HG03095 (cell line): ENCODE data around the gene C11orf97.
"Not testable (repeated sequence)": the region's sequence is repeated elsewhere in the genome, so short reads cannot be mapped to it uniquely, and the experiment has no call there.

Experiments used
- ATAC-seq: cut with Tn5 transposase; IDR thresholded peaks from one replicate; pipeline ENCODE4 v1.9.1; 2021; ENCODE audit warnings: moderate library complexity; ENCODE audit not compliant: unreplicated experiment

C11orf97 gene

GRCh38 chr11:94555752-94556329 lies 43.6 kb downstream of the C11orf97 start:
- not testable (repeated sequence) for ATAC-seq

- ATAC-seq: no peak
These were observed 45.2 kb downstream of the C11orf97 start for GRCh38 chr11:94557421-94557820.

- ATAC-seq: no peak
These were observed 45.7 kb downstream of the C11orf97 start for GRCh38 chr11:94557992-94558391.

GRCh38 chr11:94558468-94558867 lies 46.2 kb downstream of the C11orf97 start:
- ATAC-seq: no peak

GRCh38 chr11:94558932-94559331 lies 46.7 kb downstream of the C11orf97 start:
- no peak for ATAC-seq

GRCh38 chr11:94559361-94559760 lies 47.1 kb downstream of the C11orf97 start:
- no peak for ATAC-seq

GRCh38 chr11:94560834-94561233 lies 48.6 kb downstream of the C11orf97 start:
- ATAC-seq: no peak

GRCh38 chr11:94563176-94563847 lies 51.1 kb downstream of the C11orf97 start:
- ATAC-seq: no peak

- ATAC-seq: no peak
These were observed 51.7 kb downstream of the C11orf97 start for GRCh38 chr11:94563848-94564467.

- ATAC-seq: no peak
These were observed 55.0 kb downstream of the C11orf97 start, which contains the start of gene PIWIL4 for GRCh38 chr11:94567181-94567670. PIWIL4 (plus strand) TSS chr11:94567368; CDS start chr11:94567519, 151 bp downstream.

GRCh38 chr11:94568200-94568599 lies 55.9 kb downstream of the C11orf97 start:
- ATAC-seq: no peak

- ATAC-seq: no peak
These were observed 56.5 kb downstream of the C11orf97 start for GRCh38 chr11:94568717-94569116.

- not testable (repeated sequence) for ATAC-seq
These were observed 60.7 kb downstream of the C11orf97 start for GRCh38 chr11:94572975-94573374.

- no peak for ATAC-seq
These were observed 62.1 kb downstream of the C11orf97 start for GRCh38 chr11:94574193-94574961.

GRCh38 chr11:94576306-94576705 lies 64.0 kb downstream of the C11orf97 start:
- no peak for ATAC-seq

- no peak for ATAC-seq
These were observed 65.6 kb downstream of the C11orf97 start for GRCh38 chr11:94577841-94578240.
